Liver (tissue), 9 donors: ENCODE results near the gene SH2D2A. TPM values are rescaled to one million over a fixed set of nuclear protein-coding genes. Genes with fewer than 3 reads are reported as not detected.

Experiments used
- DNase-seq: peaks from one replicate; pipeline ENCODE4 v3.0.0-alpha.2; 2017; ENCODE audit warnings: low spot score
- H3K27ac ChIP-seq, 2 donors: one replicate each; pipeline ENCODE4 v1.7.0; 2013; ENCODE audit warnings: inconsistent platforms in 2 of 2, low read length in 2 of 2, control low read depth in 1 of 2, low read depth in 1 of 2, mild to moderate bottlenecking in 1 of 2
- H3K27me3 ChIP-seq, 4 donors: one replicate each; pipeline versions ENCODE4 v1.6.1 to v1.7.0; 2013; ENCODE audit warnings: low read length in 3 of 4, inconsistent platforms in 1 of 4, mild to moderate bottlenecking in 1 of 4, moderate library complexity in 1 of 4; ENCODE audit not compliant: control insufficient read depth in 4 of 4, insufficient read depth in 4 of 4
- H3K36me3 ChIP-seq, 4 donors: one replicate each; pipeline versions ENCODE4 v1.6.1 to v1.7.0; 2013; ENCODE audit warnings: low read length in 3 of 4, mild to moderate bottlenecking in 3 of 4, low read depth in 1 of 4, moderate library complexity in 1 of 4; ENCODE audit not compliant: control insufficient read depth in 4 of 4, insufficient read depth in 3 of 4
- H3K4me1 ChIP-seq, 4 donors: one replicate each; pipeline versions ENCODE4 v1.6.1 to v1.7.0; 2013; ENCODE audit warnings: low read length in 3 of 4, mild to moderate bottlenecking in 3 of 4, moderate library complexity in 1 of 4; ENCODE audit not compliant: control insufficient read depth in 4 of 4, insufficient read depth in 4 of 4
- H3K4me3 ChIP-seq, 3 donors: one replicate each; pipeline versions ENCODE4 v1.6.1 to v1.7.0; 2013; ENCODE audit warnings: low read length in 3 of 3, control low read depth in 1 of 3, low read depth in 1 of 3, mild to moderate bottlenecking in 1 of 3
- H3K9ac ChIP-seq, 2 donors: one replicate each; pipeline ENCODE4 v1.7.0; 2013; ENCODE audit warnings: low read length in 2 of 2, mild to moderate bottlenecking in 2 of 2, moderate library complexity in 2 of 2, control low read depth in 1 of 2, low read depth in 1 of 2
- H3K9me3 ChIP-seq, 4 donors: one replicate each; pipeline versions ENCODE4 v1.6.1 to v1.7.0; 2013; ENCODE audit warnings: low read length in 3 of 4; ENCODE audit not compliant: control insufficient read depth in 4 of 4
- EGR1 ChIP-seq, 2 donors: IDR thresholded peaks; 2 replicates each; pipeline ENCODE4 v1.6.1; 2016 to 2018; ENCODE audit warnings: antibody characterized with exemption in 2 of 2, low read depth in 2 of 2
- FOXA1 ChIP-seq: IDR thresholded peaks from 2 replicates; pipeline ENCODE4 v1.6.1; 2016; ENCODE audit warnings: antibody characterized with exemption
- FOXA2 ChIP-seq: IDR thresholded peaks from 2 replicates; pipeline ENCODE4 v1.6.1; 2016; ENCODE audit warnings: antibody characterized with exemption
- GABPA ChIP-seq, 2 donors: IDR thresholded peaks in 1 of 2; conservative IDR thresholded peaks in 1 of 2; 2 replicates each; pipeline ENCODE4 v1.6.1; 2016; ENCODE audit warnings: antibody characterized with exemption in 2 of 2, mild to moderate bottlenecking in 1 of 2, moderate library complexity in 1 of 2
- HNF4A ChIP-seq, 2 donors: conservative IDR thresholded peaks; 2 replicates each; pipeline ENCODE4 v1.6.1; 2016; ENCODE audit warnings: antibody characterized with exemption in 2 of 2, mild to moderate bottlenecking in 2 of 2
- HNF4G ChIP-seq: IDR thresholded peaks from 2 replicates; pipeline ENCODE4 v1.6.1; 2016; ENCODE audit warnings: antibody characterized with exemption
- JUND ChIP-seq, 2 donors: IDR thresholded peaks; 2 replicates each; pipeline ENCODE4 v1.6.1; 2016; ENCODE audit warnings: antibody characterized with exemption in 2 of 2
- NR2F2 ChIP-seq: IDR thresholded peaks from 2 replicates; pipeline ENCODE4 v1.6.1; 2016; ENCODE audit warnings: antibody characterized with exemption
- RAD21 ChIP-seq, 2 donors: IDR thresholded peaks; 2 replicates each; pipeline ENCODE4 v1.6.1; 2016; ENCODE audit warnings: antibody characterized with exemption in 2 of 2, mild to moderate bottlenecking in 2 of 2
- RXRA ChIP-seq, 2 donors: IDR thresholded peaks; 2 replicates each; pipeline ENCODE4 v1.6.1; 2017 to 2018; ENCODE audit warnings: antibody characterized with exemption in 2 of 2, mild to moderate bottlenecking in 1 of 2
- SP1 ChIP-seq: IDR thresholded peaks from 2 replicates; pipeline ENCODE4 v1.6.1; 2018; ENCODE audit warnings: antibody characterized with exemption, mild to moderate bottlenecking
- TAF1 ChIP-seq: conservative IDR thresholded peaks from 2 replicates; pipeline ENCODE4 v1.6.1; 2016; ENCODE audit warnings: antibody characterized with exemption, mild to moderate bottlenecking
- YY1 ChIP-seq: IDR thresholded peaks from 2 replicates; pipeline ENCODE4 v1.6.1; 2016; ENCODE audit warnings: antibody characterized with exemption, mild to moderate bottlenecking
- WGBS: extraction: QIAGEN DNeasy Blood & Tissue Kit; methylation state at CpG from one replicate; pipeline ENCODE4 v1.1.7; 2013; 5-methylcytosine and 5-hydroxymethylcytosine counted together
- polyA plus RNA-seq, 2 donors: library from polyadenylated mRNA; stranded (reverse) in 1 of 2; unstranded in 1 of 2; fragments of 200-250 nt in 1 of 2; fragments of >200 nt in 1 of 2; fragmentation: Nextera tagmentation in 1 of 2; extraction: Ambion mirVana in 1 of 2; gene quantifications; one replicate each; pipeline versions ENCODE4 v1.2.1 to v1.2.3, GENCODE V29; 2013 to 2015
- total RNA-seq, 2 donors: library from RNA; depleted of rRNA; stranded (reverse); fragments of >200 nt; gene quantifications; one replicate each; pipeline ENCODE4 v1.2.3, GENCODE V29; 2014
- TF ChIP-seq, protein P1 (sequence below): fragments of 150-350 bp; IDR thresholded peaks from 2 replicates; pipeline ENCODE4 v1.5.1; 2017; ENCODE audit warnings: improper control_type of control experiment, low read depth, low read length; ENCODE audit not compliant: missing input control
- TF ChIP-seq, protein P2 (sequence below): IDR thresholded peaks from 2 replicates; pipeline ENCODE4 v1.6.1; 2016; ENCODE audit warnings: antibody characterized with exemption
- TF ChIP-seq, protein P3 (sequence below): IDR thresholded peaks from 2 replicates; pipeline ENCODE4 v1.6.1; 2016; ENCODE audit warnings: antibody characterized with exemption
- TF ChIP-seq, protein P4 (sequence below): IDR thresholded peaks from 2 replicates; pipeline ENCODE4 v1.6.1; 2016; ENCODE audit warnings: antibody characterized with exemption
- TF ChIP-seq, protein P5 (sequence below): IDR thresholded peaks from 2 replicates; pipeline ENCODE4 v1.6.1; 2016; ENCODE audit warnings: antibody characterized with exemption, mild to moderate bottlenecking
- donor health status: healthy.
- donor health status: healthy.
- donor health status: healthy.
- donor health status: healthy.
- donor health status: healthy.

Gene SH2D2A
- total and polyA plus RNA-seq, 4 donors, result 0.14 to 0.38 (median 0.24) TPM

DNA sequence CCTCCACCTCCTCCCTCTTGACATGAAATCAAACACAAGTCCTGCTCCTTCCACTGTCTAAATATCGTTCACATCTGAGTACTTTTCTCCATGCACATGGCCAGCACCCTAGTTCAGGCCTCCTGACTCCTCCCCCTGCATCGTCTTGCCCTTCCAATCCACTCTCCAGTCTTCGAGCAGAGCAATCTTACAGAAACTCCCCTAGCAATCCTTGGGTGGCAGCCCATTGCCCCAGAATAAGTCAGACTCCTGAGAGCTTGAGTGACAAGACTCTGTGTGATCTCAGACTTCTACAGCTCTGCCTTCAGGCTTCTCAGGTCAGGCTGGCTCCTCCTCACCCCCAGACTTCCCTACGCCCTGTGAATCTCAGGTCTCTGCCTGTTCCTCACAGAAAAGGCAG lies 5.5 kb downstream of the SH2D2A start:
- Histone ChIP-seq H3K27ac (no peak overlapping the region), H3K36me3 (no peaks in the 10 kb centered on the region), H3K27me3 (no peaks in the 10 kb centered on the region), H3K4me1 (peaks cover 3 to 8% (median 6%) of the 10 kb centered on the region in 4 donors), H3K9ac (no peak overlapping the region), H3K9me3 (no peaks in the 10 kb centered on the region), H3K4me3 (no peak overlapping the region)
- TF ChIP-seq HNF4G, result no peak
- TF ChIP-seq SP1, result no peak
- TF ChIP-seq YY1, result no peak
- TF ChIP-seq EGR1 (IDR thresholded peaks at IDR 0.05; ENCODE audit: low read depth in 2 of 2), result no peak
- TF ChIP-seq TAF1, result no peak
- TF ChIP-seq GABPA (IDR thresholded peaks at IDR 0.05 in 1 of 2, conservative IDR thresholded peaks at IDR 0.05 in 1 of 2), result no peak
- TF ChIP-seq HNF4A (conservative IDR thresholded peaks at IDR 0.05), result no peak
- TF ChIP-seq, protein P1, sequence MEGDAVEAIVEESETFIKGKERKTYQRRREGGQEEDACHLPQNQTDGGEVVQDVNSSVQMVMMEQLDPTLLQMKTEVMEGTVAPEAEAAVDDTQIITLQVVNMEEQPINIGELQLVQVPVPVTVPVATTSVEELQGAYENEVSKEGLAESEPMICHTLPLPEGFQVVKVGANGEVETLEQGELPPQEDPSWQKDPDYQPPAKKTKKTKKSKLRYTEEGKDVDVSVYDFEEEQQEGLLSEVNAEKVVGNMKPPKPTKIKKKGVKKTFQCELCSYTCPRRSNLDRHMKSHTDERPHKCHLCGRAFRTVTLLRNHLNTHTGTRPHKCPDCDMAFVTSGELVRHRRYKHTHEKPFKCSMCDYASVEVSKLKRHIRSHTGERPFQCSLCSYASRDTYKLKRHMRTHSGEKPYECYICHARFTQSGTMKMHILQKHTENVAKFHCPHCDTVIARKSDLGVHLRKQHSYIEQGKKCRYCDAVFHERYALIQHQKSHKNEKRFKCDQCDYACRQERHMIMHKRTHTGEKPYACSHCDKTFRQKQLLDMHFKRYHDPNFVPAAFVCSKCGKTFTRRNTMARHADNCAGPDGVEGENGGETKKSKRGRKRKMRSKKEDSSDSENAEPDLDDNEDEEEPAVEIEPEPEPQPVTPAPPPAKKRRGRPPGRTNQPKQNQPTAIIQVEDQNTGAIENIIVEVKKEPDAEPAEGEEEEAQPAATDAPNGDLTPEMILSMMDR, result no peak
- no peak for TF ChIP-seq RXRA (IDR thresholded peaks at IDR 0.05)
- TF ChIP-seq, protein P2, sequence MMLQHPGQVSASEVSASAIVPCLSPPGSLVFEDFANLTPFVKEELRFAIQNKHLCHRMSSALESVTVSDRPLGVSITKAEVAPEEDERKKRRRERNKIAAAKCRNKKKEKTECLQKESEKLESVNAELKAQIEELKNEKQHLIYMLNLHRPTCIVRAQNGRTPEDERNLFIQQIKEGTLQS, result no peak
- TF ChIP-seq, protein P3, sequence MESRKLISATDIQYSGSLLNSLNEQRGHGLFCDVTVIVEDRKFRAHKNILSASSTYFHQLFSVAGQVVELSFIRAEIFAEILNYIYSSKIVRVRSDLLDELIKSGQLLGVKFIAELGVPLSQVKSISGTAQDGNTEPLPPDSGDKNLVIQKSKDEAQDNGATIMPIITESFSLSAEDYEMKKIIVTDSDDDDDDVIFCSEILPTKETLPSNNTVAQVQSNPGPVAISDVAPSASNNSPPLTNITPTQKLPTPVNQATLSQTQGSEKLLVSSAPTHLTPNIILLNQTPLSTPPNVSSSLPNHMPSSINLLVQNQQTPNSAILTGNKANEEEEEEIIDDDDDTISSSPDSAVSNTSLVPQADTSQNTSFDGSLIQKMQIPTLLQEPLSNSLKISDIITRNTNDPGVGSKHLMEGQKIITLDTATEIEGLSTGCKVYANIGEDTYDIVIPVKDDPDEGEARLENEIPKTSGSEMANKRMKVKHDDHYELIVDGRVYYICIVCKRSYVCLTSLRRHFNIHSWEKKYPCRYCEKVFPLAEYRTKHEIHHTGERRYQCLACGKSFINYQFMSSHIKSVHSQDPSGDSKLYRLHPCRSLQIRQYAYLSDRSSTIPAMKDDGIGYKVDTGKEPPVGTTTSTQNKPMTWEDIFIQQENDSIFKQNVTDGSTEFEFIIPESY, result no peak
- TF ChIP-seq, protein P4, sequence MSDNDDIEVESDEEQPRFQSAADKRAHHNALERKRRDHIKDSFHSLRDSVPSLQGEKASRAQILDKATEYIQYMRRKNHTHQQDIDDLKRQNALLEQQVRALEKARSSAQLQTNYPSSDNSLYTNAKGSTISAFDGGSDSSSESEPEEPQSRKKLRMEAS, result no peak
- TF ChIP-seq JUND (IDR thresholded peaks at IDR 0.05), result no peak
- no peak for TF ChIP-seq RAD21 (IDR thresholded peaks at IDR 0.05)
- TF ChIP-seq NR2F2, result no peak
- DNase-seq, result no peak
- WGBS, result 74% methylated on average over 4 of the region's 4 CpGs

DNA sequence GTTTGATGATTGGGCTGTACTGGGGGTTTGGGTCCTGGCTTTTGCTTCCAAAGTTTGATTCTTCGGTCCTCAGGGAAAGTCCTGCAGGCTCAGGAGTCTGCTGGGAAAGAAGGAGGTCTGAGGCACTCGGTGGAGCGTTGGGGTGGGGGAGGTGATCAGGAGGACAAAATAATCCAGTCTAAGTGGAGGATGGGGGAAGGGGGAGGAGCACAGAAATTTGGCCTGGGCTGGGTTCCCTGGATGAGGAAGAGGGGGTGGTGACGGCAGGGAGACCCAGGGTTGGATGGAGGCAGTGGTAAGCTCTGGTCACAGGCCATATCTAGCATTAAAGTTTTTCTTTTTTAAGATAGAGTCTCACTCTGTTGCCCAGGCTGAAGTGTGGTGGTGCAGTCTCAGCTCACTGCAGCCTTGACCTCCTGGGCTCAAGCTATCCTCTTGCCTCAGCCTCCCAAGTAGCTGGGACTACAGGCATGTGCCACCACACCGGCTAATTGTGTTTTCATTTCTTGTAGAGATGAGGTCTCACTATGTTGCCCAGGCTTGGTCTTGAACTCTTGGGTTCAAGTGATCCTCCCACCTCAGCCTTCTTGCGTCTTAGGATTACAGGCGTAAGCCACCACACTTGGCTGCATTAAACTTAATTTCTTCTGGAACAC lies 6.8 kb downstream of the SH2D2A start:
- no peak for DNase-seq
- H3K27ac ChIP-seq, result no peak overlapping the region
- 89% methylated on average over 7 of the region's 7 CpGs for WGBS
- TF ChIP-seq RXRA (IDR thresholded peaks at IDR 0.05) (no peak), FOXA1 (no peak), JUND (IDR thresholded peaks at IDR 0.05) (no peak), SP1 (no peak), EGR1 (IDR thresholded peaks at IDR 0.05; ENCODE audit: low read depth in 2 of 2) (no peak), GABPA (IDR thresholded peaks at IDR 0.05 in 1 of 2, conservative IDR thresholded peaks at IDR 0.05 in 1 of 2) (no peak), NR2F2 (no peak), YY1 (no peak), RAD21 (IDR thresholded peaks at IDR 0.05) (no peak), FOXA2 (no peak), HNF4A (conservative IDR thresholded peaks at IDR 0.05) (no peak)
- TF ChIP-seq, protein P3, result no peak
- TF ChIP-seq, protein P5, sequence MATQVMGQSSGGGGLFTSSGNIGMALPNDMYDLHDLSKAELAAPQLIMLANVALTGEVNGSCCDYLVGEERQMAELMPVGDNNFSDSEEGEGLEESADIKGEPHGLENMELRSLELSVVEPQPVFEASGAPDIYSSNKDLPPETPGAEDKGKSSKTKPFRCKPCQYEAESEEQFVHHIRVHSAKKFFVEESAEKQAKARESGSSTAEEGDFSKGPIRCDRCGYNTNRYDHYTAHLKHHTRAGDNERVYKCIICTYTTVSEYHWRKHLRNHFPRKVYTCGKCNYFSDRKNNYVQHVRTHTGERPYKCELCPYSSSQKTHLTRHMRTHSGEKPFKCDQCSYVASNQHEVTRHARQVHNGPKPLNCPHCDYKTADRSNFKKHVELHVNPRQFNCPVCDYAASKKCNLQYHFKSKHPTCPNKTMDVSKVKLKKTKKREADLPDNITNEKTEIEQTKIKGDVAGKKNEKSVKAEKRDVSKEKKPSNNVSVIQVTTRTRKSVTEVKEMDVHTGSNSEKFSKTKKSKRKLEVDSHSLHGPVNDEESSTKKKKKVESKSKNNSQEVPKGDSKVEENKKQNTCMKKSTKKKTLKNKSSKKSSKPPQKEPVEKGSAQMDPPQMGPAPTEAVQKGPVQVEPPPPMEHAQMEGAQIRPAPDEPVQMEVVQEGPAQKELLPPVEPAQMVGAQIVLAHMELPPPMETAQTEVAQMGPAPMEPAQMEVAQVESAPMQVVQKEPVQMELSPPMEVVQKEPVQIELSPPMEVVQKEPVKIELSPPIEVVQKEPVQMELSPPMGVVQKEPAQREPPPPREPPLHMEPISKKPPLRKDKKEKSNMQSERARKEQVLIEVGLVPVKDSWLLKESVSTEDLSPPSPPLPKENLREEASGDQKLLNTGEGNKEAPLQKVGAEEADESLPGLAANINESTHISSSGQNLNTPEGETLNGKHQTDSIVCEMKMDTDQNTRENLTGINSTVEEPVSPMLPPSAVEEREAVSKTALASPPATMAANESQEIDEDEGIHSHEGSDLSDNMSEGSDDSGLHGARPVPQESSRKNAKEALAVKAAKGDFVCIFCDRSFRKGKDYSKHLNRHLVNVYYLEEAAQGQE, result no peak
- TF ChIP-seq, protein P2, result no peak
- TF ChIP-seq, protein P4, result no peak
- H3K4me1 ChIP-seq, result peaks cover 3 to 10% (median 6%) of the 10 kb centered on the region in 4 donors
- H3K27me3 ChIP-seq, result no peaks in the 10 kb centered on the region
- H3K9ac ChIP-seq, result no peak overlapping the region
- no peak overlapping the region for H3K4me3 ChIP-seq
- no peaks in the 10 kb centered on the region for H3K9me3 ChIP-seq
- no peaks in the 10 kb centered on the region for H3K36me3 ChIP-seq
